Measurements from ENCODE around the gene USP17L20.
A peak's percentile ranks its signal among the peaks of the same experiment; 100 is the strongest.
"Not testable (repeated sequence)": the region's sequence is repeated elsewhere in the genome, so short reads cannot be mapped to it uniquely, and the experiment has no call there.

USP17L20 gene

GRCh38 chr4:9257824-9258223 lies at the start of gene USP17L20:
Gene USP17L20, plus strand, starts transcription at chr4:9258124. Its CDS starts 0 bp downstream, at chr4:9258124.
- not testable (repeated sequence) for DNase-seq (ENCODE audit: insufficient read length, low spot score); FAIRE-seq

GRCh38 chr4:9210357-9210756 lies 47.6 kb upstream of the USP17L20 start, which contains the start of gene USP17L10:
Gene USP17L10, plus strand, starts transcription at chr4:9210657. Its CDS starts 0 bp downstream, at chr4:9210657.
- DNase-seq (ENCODE audit: insufficient read length, low spot score); FAIRE-seq: not testable (repeated sequence)

- not testable (repeated sequence) for DNase-seq (ENCODE audit: insufficient read length, low spot score); FAIRE-seq
Observed at GRCh38 chr4:9214701-9215100, 43.2 kb upstream of the USP17L20 start.

GRCh38 chr4:9215105-9215504 lies 42.8 kb upstream of the USP17L20 start, which contains the start of gene USP17L11:
Gene USP17L11, plus strand, starts transcription at chr4:9215405. Its CDS starts 0 bp downstream, at chr4:9215405.
- DNase-seq (ENCODE audit: insufficient read length, low spot score); FAIRE-seq: not testable (repeated sequence)

DNA sequence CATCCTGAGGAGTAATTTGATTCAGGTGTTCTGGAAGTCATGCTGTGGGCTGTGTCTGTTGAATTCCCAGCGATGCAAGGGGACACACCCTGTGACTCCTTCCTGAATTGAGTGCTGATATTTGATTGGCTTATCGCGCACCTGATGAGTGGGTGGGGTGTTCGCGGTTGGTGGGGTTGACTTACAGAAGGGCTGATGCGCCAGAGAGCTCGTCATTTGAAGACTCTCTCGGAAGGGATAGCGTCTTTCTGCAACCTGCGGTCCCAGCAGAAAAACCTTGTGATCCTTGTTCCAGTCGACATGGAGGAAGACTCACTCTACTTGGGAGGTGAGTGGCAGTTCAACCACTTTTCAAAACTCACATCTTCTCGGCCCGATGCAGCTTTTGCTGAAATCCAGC lies 38.1 kb upstream of the USP17L20 start, which contains the start of gene USP17L12:
USP17L12 (plus strand) TSS at position 301 of the 400 bp plus-strand sequence; CDS start at position 301, 0 bp downstream.
- not testable (repeated sequence) for DNase-seq (ENCODE audit: insufficient read length, low spot score); FAIRE-seq

- not testable (repeated sequence) for FAIRE-seq; DNase-seq (ENCODE audit: insufficient read length, low spot score)
Observed at GRCh38 chr4:9224596-9224995, 33.3 kb upstream of the USP17L20 start, which contains the start of gene USP17L13. Gene USP17L13, plus strand, starts transcription at chr4:9224896. Its CDS starts 0 bp downstream, at chr4:9224896.

GRCh38 chr4:9230249-9230648 lies 27.7 kb upstream of the USP17L20 start:
- DNase-seq (ENCODE audit: insufficient read length, low spot score); FAIRE-seq: not testable (repeated sequence)

GRCh38 chr4:9234085-9234484 lies 23.8 kb upstream of the USP17L20 start, which contains the start of gene USP17L15:
Gene USP17L15, plus strand, starts transcription at chr4:9234385. Its CDS starts 0 bp downstream, at chr4:9234385.
- not testable (repeated sequence) for DNase-seq (ENCODE audit: insufficient read length, low spot score); FAIRE-seq

DNA sequence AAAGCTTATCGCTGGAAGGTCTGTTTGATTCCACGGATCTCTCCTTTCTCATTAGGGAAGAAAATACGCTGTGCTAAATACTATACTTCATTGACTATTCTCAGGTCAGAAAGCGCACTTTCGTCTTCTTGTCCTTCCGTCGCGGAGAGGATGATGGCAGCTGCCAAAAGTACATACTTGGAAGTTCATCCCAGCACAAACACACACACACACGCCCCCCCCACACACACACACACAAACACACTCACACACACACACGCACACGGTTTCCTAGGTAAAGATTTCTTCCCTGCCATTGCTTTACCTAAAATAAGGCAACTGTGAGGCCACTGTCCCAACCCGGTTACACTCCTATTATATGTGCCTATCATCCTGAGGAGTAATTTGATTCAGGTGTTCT lies 19.5 kb upstream of the USP17L20 start:
- DNase-seq (ENCODE audit: insufficient read length, low spot score); FAIRE-seq: not testable (repeated sequence)

- not testable (repeated sequence) for DNase-seq (ENCODE audit: insufficient read length, low spot score); FAIRE-seq
Observed at GRCh38 chr4:9243579-9243978, 14.3 kb upstream of the USP17L20 start, which contains the start of gene USP17L17. Gene USP17L17, plus strand, starts transcription at chr4:9243879. Its CDS starts 0 bp downstream, at chr4:9243879.

DNA sequence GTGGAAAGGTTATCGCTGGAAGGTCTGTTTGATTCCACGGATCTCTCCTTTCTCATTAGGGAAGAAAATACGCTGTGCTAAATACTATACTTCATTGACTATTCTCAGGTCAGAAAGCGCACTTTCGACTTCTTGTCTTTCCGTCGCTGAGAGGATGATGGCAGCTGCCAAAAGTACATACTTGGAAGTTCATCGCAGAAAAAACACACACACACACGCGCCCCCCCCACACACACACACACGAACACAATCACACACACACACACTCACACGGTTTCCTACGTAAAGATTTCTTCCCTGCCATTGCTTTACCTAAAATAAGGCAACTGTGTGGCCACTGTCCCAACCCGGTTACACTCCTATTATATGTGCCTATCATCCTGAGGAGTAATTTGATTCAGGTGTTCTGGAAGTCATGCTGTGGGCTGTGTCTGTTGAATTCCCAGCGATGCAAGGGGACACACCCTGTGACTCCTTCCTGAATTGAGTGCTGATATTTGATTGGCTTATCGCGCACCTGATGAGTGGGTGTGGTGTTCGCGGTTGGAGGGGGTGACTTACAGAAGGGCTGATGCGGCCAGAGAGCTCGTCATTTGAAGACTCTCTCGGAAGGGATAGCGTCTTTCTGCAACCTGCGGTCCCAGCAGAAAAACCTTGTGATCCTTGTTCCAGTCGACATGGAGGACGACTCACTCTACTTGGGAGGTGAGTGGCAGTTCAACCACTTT lies 9.8 kb upstream of the USP17L20 start, which contains the start of gene USP17L18:
USP17L18 (plus strand) TSS at position 678 of the 728 bp plus-strand sequence; CDS start at position 678, 0 bp downstream.
- peak; percentile 4 for FAIRE-seq
- not testable (repeated sequence) for DNase-seq (ENCODE audit: insufficient read length, low spot score)

DNA sequence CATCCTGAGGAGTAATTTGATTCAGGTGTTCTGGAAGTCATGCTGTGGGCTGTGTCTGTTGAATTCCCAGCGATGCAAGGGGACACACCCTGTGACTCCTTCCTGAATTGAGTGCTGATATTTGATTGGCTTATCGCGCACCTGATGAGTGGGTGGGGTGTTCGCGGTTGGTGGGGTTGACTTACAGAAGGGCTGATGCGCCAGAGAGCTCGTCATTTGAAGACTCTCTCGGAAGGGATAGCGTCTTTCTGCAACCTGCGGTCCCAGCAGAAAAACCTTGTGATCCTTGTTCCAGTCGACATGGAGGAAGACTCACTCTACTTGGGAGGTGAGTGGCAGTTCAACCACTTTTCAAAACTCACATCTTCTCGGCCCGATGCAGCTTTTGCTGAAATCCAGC lies 4.8 kb upstream of the USP17L20 start, which contains the start of gene USP17L19:
USP17L19 (plus strand) TSS at position 301 of the 400 bp plus-strand sequence; CDS start at position 301, 0 bp downstream.
- FAIRE-seq; DNase-seq (ENCODE audit: insufficient read length, low spot score): not testable (repeated sequence)

DNA sequence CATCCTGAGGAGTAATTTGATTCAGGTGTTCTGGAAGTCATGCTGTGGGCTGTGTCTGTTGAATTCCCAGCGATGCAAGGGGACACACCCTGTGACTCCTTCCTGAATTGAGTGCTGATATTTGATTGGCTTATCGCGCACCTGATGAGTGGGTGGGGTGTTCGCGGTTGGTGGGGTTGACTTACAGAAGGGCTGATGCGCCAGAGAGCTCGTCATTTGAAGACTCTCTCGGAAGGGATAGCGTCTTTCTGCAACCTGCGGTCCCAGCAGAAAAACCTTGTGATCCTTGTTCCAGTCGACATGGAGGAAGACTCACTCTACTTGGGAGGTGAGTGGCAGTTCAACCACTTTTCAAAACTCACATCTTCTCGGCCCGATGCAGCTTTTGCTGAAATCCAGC lies 4.6 kb downstream of the USP17L20 start, which contains the start of gene USP17L21:
USP17L21 (plus strand) TSS at position 301 of the 400 bp plus-strand sequence; CDS start at position 301, 0 bp downstream.
- not testable (repeated sequence) for DNase-seq (ENCODE audit: insufficient read length, low spot score); FAIRE-seq

- not testable (repeated sequence) for DNase-seq (ENCODE audit: insufficient read length, low spot score); FAIRE-seq
Observed at GRCh38 chr4:9267319-9267718, 9.4 kb downstream of the USP17L20 start, which contains the start of gene USP17L22. Gene USP17L22, plus strand, starts transcription at chr4:9267619. Its CDS starts 0 bp downstream, at chr4:9267619.

- FAIRE-seq; DNase-seq (ENCODE audit: insufficient read length, low spot score): not testable (repeated sequence)
Observed at GRCh38 chr4:9271719-9272118, 13.8 kb downstream of the USP17L20 start.

Measured in HTR-8/SVneo (cell line).